HCT116 (cell line): ENCODE data around the gene FRMD4A. TPM values are rescaled to one million over a fixed set of nuclear protein-coding genes. Genes with fewer than 3 reads are reported as not detected.

Experiments used
- ATAC-seq: fragments of 200-7000 bp; cut with Tn5 transposase; 2 replicates; pipeline ENCODE4 v1.9.1; 2020; ENCODE audit warnings: mild to moderate bottlenecking, moderate library complexity
- BruUV-seq: library from RNA; stranded (reverse); fragments of 400-500 nt; replicated peaks from 2 replicates; lab custom pipeline; 2021; lab: Mats Ljungman, UMichigan
- CTCF ChIA-PET: fragments of 300-600 bp; sonication (Branson Sonifier 250); formaldehyde crosslinking; loops from one replicate; lab custom pipeline; 2021; ENCODE audit warnings: antibody characterized with exemption; lab: Charles Lee
- POLR2A ChIA-PET: fragments of 300-600, 350-600 bp; sonication (Branson Sonifier 250); formaldehyde crosslinking; loops from one replicate; lab custom pipeline; 2021; ENCODE audit warnings: antibody characterized with exemption; lab: Charles Lee
- RAD21 ChIA-PET, 2 experiments: fragments of 300-600 bp; sonication (Branson Sonifier 250); formaldehyde crosslinking; loops; one replicate each; lab custom pipeline; 2023; ENCODE audit warnings: low total read pairs in 2 of 2; ENCODE audit not compliant: uncharacterized antibody in 2 of 2, unreplicated experiment in 2 of 2, low non-redundant PET in 1 of 2; lab: Charles Lee
- DNase-seq: peaks from one replicate; pipeline ENCODE4 v3.0.0-alpha.2; 2010; ENCODE audit warnings: low read depth, low spot score
- H2AFZ ChIP-seq: fragments of 200-600 bp; shearing (Covaris generic), sonication (generic); 2 replicates; pipeline ENCODE4 v1.6.1; 2017; ENCODE audit warnings: low read depth, mixed run types, mixed read lengths, antibody characterized with exemption, low read length; ENCODE audit not compliant: poor library complexity, severe bottlenecking
- H3K27ac ChIP-seq: 2 replicates; pipeline ENCODE4 v1.5.1; 2012; ENCODE audit warnings: low read depth, low read length
- H3K27me3 ChIP-seq: fragments of 200-600 bp; sonication (generic); 2 replicates; pipeline ENCODE4 v1.6.1; 2016; ENCODE audit warnings: mixed run types, low read length, mixed read lengths; ENCODE audit not compliant: insufficient read depth
- H3K36me3 ChIP-seq, 2 experiments: fragments of 200-500 bp in 1 of 2; fragments of 200-600 bp in 1 of 2; sonication (Bioruptor generic) in 1 of 2; sonication (generic) in 1 of 2; 2 replicates each; pipeline versions ENCODE4 v1.5.1 to v1.6.1; 2014 to 2016; ENCODE audit warnings: low read length in 2 of 2, inconsistent platforms in 1 of 2, mixed read lengths in 1 of 2, mixed run types in 1 of 2; ENCODE audit not compliant: insufficient read depth in 2 of 2, control insufficient read depth in 1 of 2
- H3K4me1 ChIP-seq, 2 experiments: fragments of 200-600 bp in 1 of 2; sonication (generic) in 1 of 2; 2 replicates each; pipeline versions ENCODE4 v1.5.1 to v1.6.1; 2012 to 2017; ENCODE audit warnings: low read length in 2 of 2, inconsistent platforms in 1 of 2, mild to moderate bottlenecking in 1 of 2, mixed read lengths in 1 of 2, mixed run types in 1 of 2, moderate library complexity in 1 of 2; ENCODE audit not compliant: insufficient read depth in 2 of 2, control insufficient read depth in 1 of 2
- H3K4me2 ChIP-seq: fragments of 200-600 bp; sonication (generic); 2 replicates; pipeline ENCODE4 v1.6.1; 2017; ENCODE audit warnings: mixed run types, low read length, mixed read lengths
- H3K4me3 ChIP-seq, 2 experiments: fragments of 200-600 bp in 1 of 2; sonication (generic) in 1 of 2; replicated peaks in 1 of 2; 2 replicates each; pipeline ENCODE4 v1.5.1; 2011 to 2016; ENCODE audit warnings: low read length in 2 of 2, control low read depth in 1 of 2, low read depth in 1 of 2, mild to moderate bottlenecking in 1 of 2, mixed read lengths in 1 of 2, mixed run types in 1 of 2
- H3K79me2 ChIP-seq: fragments of 200-600 bp; sonication (generic); 2 replicates; pipeline ENCODE4 v1.6.1; 2017; ENCODE audit warnings: mild to moderate bottlenecking, mixed run types, low read length, moderate library complexity, mixed read lengths; ENCODE audit not compliant: insufficient read depth
- H3K9ac ChIP-seq: fragments of 200-600 bp; sonication (generic); 2 replicates; pipeline ENCODE4 v1.6.1; 2016; ENCODE audit warnings: low read length, mixed read lengths
- H3K9me2 ChIP-seq: fragments of 200-600 bp; sonication (generic), shearing (Covaris generic); 2 replicates; pipeline ENCODE4 v1.6.1; 2017; ENCODE audit warnings: mixed run types, mild to moderate bottlenecking, moderate library complexity; ENCODE audit not compliant: insufficient read depth
- H3K9me3 ChIP-seq, 2 experiments: fragments of 200-500 bp in 1 of 2; fragments of 200-600 bp in 1 of 2; sonication (Bioruptor generic) in 1 of 2; sonication (generic) in 1 of 2; 2 replicates each; pipeline ENCODE4 v1.6.1; 2014 to 2017; ENCODE audit warnings: low read length in 2 of 2, mixed read lengths in 2 of 2, inconsistent platforms in 1 of 2, low read depth in 1 of 2, mild to moderate bottlenecking in 1 of 2, mixed run types in 1 of 2, moderate library complexity in 1 of 2; ENCODE audit not compliant: control insufficient read depth in 1 of 2, insufficient read depth in 1 of 2
- H4K20me1 ChIP-seq: fragments of 200-600 bp; sonication (generic), shearing (Covaris generic); 2 replicates; pipeline ENCODE4 v1.6.1; 2017; ENCODE audit warnings: mixed run types, mild to moderate bottlenecking, moderate library complexity; ENCODE audit not compliant: insufficient read depth
- ATF3 ChIP-seq: IDR thresholded peaks from 2 replicates; pipeline ENCODE4 v1.6.1; 2012
- CTCF ChIP-seq, 3 experiments: fragments of 200-600 bp in 1 of 3; sonication (generic) in 1 of 3; IDR thresholded peaks in 2 of 3; conservative IDR thresholded peaks in 1 of 3; 2 replicates each; pipeline ENCODE4 v1.5.1; 2012 to 2017; ENCODE audit warnings: low read depth in 2 of 3, low read length in 2 of 3, antibody characterized with exemption in 1 of 3, borderline replicate concordance in 1 of 3, control low read depth in 1 of 3, mild to moderate bottlenecking in 1 of 3, mixed read lengths in 1 of 3, mixed run types in 1 of 3, moderate library complexity in 1 of 3; ENCODE audit not compliant: insufficient read depth in 1 of 3
- EGR1 ChIP-seq: IDR thresholded peaks from 2 replicates; pipeline ENCODE4 v1.6.1; 2012; ENCODE audit warnings: low read depth
- ELF1 ChIP-seq: IDR thresholded peaks from 2 replicates; pipeline ENCODE4 v1.6.1; 2012; ENCODE audit warnings: low read depth, borderline replicate concordance
- EZH2phosphoT487 ChIP-seq: fragments of 200-600 bp; IDR thresholded peaks from 2 replicates; pipeline ENCODE4 v1.6.1; 2018; ENCODE audit warnings: antibody characterized with exemption, borderline replicate concordance
- FOSL1 ChIP-seq: IDR thresholded peaks from 2 replicates; pipeline ENCODE4 v1.6.1; 2012; ENCODE audit warnings: low read depth
- JUND ChIP-seq: IDR thresholded peaks from 2 replicates; pipeline ENCODE4 v1.6.1; 2012
- MAX ChIP-seq: IDR thresholded peaks from 2 replicates; pipeline ENCODE4 v1.6.1; 2012
- SIN3A ChIP-seq: IDR thresholded peaks from 2 replicates; pipeline ENCODE4 v1.6.1; 2012; ENCODE audit warnings: low read depth
- SP1 ChIP-seq: IDR thresholded peaks from 2 replicates; pipeline ENCODE4 v1.6.1; 2012; ENCODE audit warnings: low read depth
- TCF7L2 ChIP-seq: IDR thresholded peaks from 2 replicates; pipeline ENCODE4 v1.7.0; 2011; ENCODE audit warnings: borderline replicate concordance, inconsistent platforms; ENCODE audit not compliant: insufficient read depth, insufficient read length; ENCODE audit errors: extremely low read depth
- YY1 ChIP-seq: IDR thresholded peaks from 2 replicates; pipeline ENCODE4 v1.6.1; 2011; ENCODE audit warnings: low read length, low read depth, moderate library complexity, mild to moderate bottlenecking; ENCODE audit not compliant: insufficient replicate concordance; ENCODE audit errors: extremely low read depth
- ZBTB33 ChIP-seq: IDR thresholded peaks from 2 replicates; pipeline ENCODE4 v1.6.1; 2011; ENCODE audit warnings: mild to moderate bottlenecking, low read length, moderate library complexity; ENCODE audit not compliant: insufficient replicate concordance; ENCODE audit errors: extremely low read depth
- ZNF274 ChIP-seq: fragments of 200-500 bp; sonication (Bioruptor generic); IDR thresholded peaks from 2 replicates; pipeline ENCODE4 v1.6.1; 2014; ENCODE audit warnings: mild to moderate bottlenecking, low read depth, low read length, inconsistent platforms
- intact Hi-C: fragments of 100-400 bp; cut with micrococcal nuclease; formaldehyde crosslinking; loops from 2 replicates; pipeline ENCODE4 v1.10.0; 2022
- total RNA-seq: library from RNA; stranded (reverse); gene quantifications from one replicate; pipeline ENCODE4 v1.2.1, GENCODE V29; 2021; ENCODE audit not compliant: unreplicated experiment

Gene FRMD4A
- total RNA-seq, 1 experiment from 2014 or later, result 0.20 TPM

- TF ChIP-seq ZBTB33 (no peak), ELF1 (no peak)
- TF ChIP-seq, all 23 proteins: peak for 0
Observed at GRCh38 chr10:13883636-13884444, 446.9 kb downstream of the FRMD4A start (continued).

- H3K4me2 ChIP-seq, result peak overlapping the region; percentile 29
- peaks cover 0 to 7% of the 10 kb centered on the region in 2 experiments; a peak in 1 of 4 replicates for H3K4me1 ChIP-seq
- no peak overlapping the region for H3K9ac ChIP-seq
- H3K9me3 ChIP-seq, result no peaks in the 10 kb centered on the region
- no peak overlapping the region for H3K27ac ChIP-seq
- no TSS peak for BruUV-seq
- ATAC-seq (no peak), DNase-seq (no peak)
- H3K79me2 ChIP-seq, result no peaks in the 10 kb centered on the region
- no peaks in the 10 kb centered on the region for H3K9me2 ChIP-seq
- H3K27me3 ChIP-seq, result peaks cover 6% of the 10 kb centered on the region; the same call in 1 of the 2 replicates
- CTCF ChIA-PET, result no interaction called here
- no peaks in the 10 kb centered on the region for H4K20me1 ChIP-seq
- intact Hi-C loops, result no loop called here
- H3K36me3 ChIP-seq, result no peaks in the 10 kb centered on the region
- H2AFZ ChIP-seq, result no peak overlapping the region
- POLR2A ChIA-PET, result no interaction called here
- H3K4me3 ChIP-seq, result no peak overlapping the region
- RAD21 ChIA-PET, result no interaction called here
- no peak for TF ChIP-seq FOSL1
- TF ChIP-seq CTCF (IDR thresholded peaks at IDR 0.05 in 2 of 3, conservative IDR thresholded peaks at IDR 0.05 in 1 of 3; ENCODE audit: borderline replicate concordance in 1 of 3, insufficient read depth in 1 of 3, low read depth in 2 of 3, low read length in 2 of 3), result no peak
- no peak for TF ChIP-seq ZBTB33
- TF ChIP-seq MAX, result no peak
- no peak for TF ChIP-seq YY1
- no peak for TF ChIP-seq ATF3
- TF ChIP-seq EZH2phosphoT487, result no peak
- no peak for TF ChIP-seq SP1
- TF ChIP-seq EGR1, result no peak
- no peak for TF ChIP-seq SIN3A
- TF ChIP-seq TCF7L2, result no peak
- no peak for TF ChIP-seq ELF1
- no peak for TF ChIP-seq ZNF274
- no peak for TF ChIP-seq JUND
Observed at GRCh38 chr10:13882119-13882711, 448.5 kb downstream of the FRMD4A start.
